Measurements from ENCODE around the gene STOML2.
A peak's percentile ranks its signal among the peaks of the same experiment; 100 is the strongest.

STOML2 gene

DNA sequence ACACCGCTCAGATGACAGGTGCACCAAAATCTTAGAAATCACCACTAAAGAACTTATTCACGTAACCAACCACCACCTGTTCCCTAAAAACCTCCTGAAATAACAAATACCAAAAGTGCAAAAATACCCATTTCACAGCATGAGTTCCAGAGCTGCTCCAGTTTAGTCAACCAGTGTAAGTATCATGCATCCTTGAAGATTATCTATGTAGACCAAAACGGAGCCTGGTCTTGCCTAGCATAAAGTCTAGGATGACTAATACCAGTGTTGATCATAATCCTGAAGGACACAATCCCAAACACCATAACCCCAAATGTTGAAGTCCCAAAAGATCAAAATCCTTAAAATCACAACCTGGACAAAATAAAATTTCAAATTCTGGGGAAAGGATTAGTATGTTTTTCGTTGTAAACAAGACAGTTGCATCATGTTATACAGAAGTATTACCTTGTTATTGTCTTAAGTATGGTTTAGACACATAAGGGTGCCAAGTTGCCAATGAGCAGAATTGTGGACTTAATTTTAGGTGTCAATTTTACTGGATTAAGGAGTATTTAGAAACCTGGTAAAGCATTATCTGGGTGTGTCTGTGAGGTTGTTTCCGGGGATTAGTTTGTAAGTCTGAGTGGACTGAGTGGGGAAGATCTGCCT lies 48.6 kb downstream of the STOML2 start:
- in situ Hi-C loops (cut with MboI; ENCODE audit: low sequenced_read_pairs): no loop called here
- Histone ChIP-seq H3K27me3 (ENCODE audit: low read depth) (no peaks in the 10 kb centered on the region), H3K9me3 (no peaks in the 10 kb centered on the region), H3K36me3 (replicated peaks) (peaks cover 76% of the 10 kb centered on the region), H3K4me1 (no peaks in the 10 kb centered on the region), H3K4me3 (no peak overlapping the region)
- no peak for DNase-seq (ENCODE audit: low spot score in 2 of 2)

DNA sequence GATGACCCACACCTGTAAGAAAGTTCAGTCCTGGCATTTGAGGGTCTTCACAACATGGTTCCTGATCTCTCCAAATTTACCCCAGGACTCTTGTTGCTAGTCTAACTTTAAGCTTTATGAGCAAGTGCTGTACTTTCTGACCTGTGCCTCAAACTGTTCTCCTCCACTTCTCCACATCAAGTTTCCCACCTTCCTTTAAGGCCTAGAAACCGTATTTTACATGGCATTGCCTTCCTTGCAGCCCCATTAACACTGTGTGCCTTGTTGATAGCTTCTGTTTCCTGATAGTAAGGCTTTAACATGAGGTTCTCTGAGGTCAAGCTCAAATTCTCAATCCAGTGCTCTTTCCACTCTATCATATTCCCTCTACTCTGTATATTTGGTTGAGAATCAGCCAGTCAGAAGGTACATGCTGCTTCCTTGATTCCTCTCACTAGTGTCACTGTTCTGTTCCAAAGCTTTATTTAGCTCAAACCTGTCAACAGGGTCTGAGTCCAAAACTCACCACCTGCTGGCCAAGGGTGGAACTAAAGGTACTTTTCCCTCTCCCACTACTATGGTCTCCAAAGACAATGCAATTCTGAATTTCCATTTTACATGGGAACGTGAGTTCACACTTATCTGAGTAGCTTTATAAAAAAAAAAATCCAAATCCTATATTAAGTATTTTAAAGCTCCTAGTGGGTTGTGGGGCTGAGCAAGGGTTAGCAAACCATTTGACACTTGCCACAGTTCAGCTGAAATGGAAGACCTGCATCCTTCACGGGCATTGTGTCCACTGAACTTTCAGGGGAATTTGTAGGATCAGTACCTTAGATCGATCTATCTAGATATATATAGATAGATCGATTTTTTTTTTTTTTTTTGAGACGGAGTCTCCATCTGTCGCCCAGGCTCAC lies 51.6 kb downstream of the STOML2 start:
- Histone ChIP-seq H3K27me3 (ENCODE audit: low read depth) (no peaks in the 10 kb centered on the region), H3K36me3 (replicated peaks) (peaks cover 53% of the 10 kb centered on the region), H3K4me1 (no peaks in the 10 kb centered on the region), H3K4me3 (no peak overlapping the region), H3K9me3 (no peaks in the 10 kb centered on the region)
- peak; percentile 57 to 78 for DNase-seq (ENCODE audit: low spot score in 2 of 2)
- in situ Hi-C loops (cut with MboI; ENCODE audit: low sequenced_read_pairs): no loop called here
